Measurements from ENCODE around the gene SUMF2. TPM values are rescaled to one million over a fixed set of nuclear protein-coding genes. Genes with fewer than 3 reads are reported as not detected.

The SUMF2 gene
- total and polyA plus RNA-seq, 7 experiments from 2014 or later: 120 to 196 (median 156) TPM

DNA sequence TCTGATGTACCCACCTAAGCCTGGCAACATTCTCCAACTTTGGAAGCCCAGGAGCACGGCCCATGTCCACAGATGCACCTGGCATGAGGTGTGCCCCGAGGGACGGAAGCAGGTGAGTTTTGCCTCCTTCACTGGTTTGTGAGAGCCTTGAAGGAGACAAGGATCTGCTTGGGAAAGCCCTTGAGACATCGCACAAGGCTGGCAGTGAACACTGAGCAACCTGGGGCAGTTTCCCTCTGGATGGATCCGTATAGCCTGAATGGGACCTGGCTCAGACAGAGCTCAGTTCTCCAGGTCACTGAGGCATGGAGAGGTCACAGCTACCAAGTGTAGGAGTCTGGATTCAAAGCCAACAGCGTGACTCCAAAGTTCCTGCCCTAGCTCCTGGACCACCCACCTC is 60.9 kb downstream of the SUMF2 start:
- H3K27me3 Mint-ChIP-seq: peaks cover 0 to 4% (median 0%) of the 10 kb centered on the region in 5 donors
- H3K36me3 ChIP-seq (ENCODE audit: control insufficient read depth in 2 of 3, insufficient read depth in 3 of 3, low read length in 3 of 3): no peaks in the 10 kb centered on the region
- CTCF ChIA-PET: no interaction called here
- DNase-seq (no peak), ATAC-seq (no peak)
- intact Hi-C loops (cut with micrococcal nuclease): no loop called here
- no peaks in the 10 kb centered on the region for H3K4me1 ChIP-seq (ENCODE audit: control insufficient read depth in 2 of 2, insufficient read depth in 2 of 2, low read length in 2 of 2)
- H3K36me3 Mint-ChIP-seq: no peaks in the 10 kb centered on the region
- H3K27ac ChIP-seq (ENCODE audit: low read depth, low read length): no peak overlapping the region
- no peaks in the 10 kb centered on the region for H3K27me3 ChIP-seq (ENCODE audit: control insufficient read depth in 2 of 2, insufficient read depth in 2 of 2, low read length in 2 of 2)
- H3K9me3 ChIP-seq (ENCODE audit: control insufficient read depth in 2 of 3, low read length in 3 of 3): no peaks in the 10 kb centered on the region
- no peak overlapping the region for H3K4me3 ChIP-seq (ENCODE audit: low read length)
- no peak overlapping the region for H3K27ac Mint-ChIP-seq
- no peak overlapping the region for H3K4me3 Mint-ChIP-seq
- POLR2A ChIA-PET: interaction anchor here (1.3 kb wide), 1 partner anchor 18 kb away, joined by 4 read pairs; the partner anchor contains the start of gene CHCHD2
- H3K9me3 Mint-ChIP-seq: no peaks in the 10 kb centered on the region
- H3K4me1 Mint-ChIP-seq: no peaks in the 10 kb centered on the region

DNA sequence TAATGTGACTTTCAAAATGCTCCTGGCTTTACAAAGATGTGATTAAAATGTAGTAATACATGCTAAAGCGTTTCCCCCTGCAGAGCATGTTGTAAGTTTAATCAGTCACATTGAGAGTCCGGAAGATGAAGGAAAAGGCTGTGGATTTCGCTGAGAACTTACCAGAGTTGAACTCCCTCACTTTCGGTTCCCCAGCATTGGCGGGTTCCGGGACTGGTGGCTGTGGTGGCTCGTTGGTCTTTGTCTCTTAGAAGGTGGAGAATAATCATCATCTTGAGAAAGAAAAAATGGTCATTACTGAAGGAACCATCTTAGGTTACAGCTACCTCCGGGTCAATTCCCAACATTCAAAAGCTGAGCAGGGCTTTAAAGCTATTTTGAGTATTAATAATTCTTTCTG is 61.7 kb downstream of the SUMF2 start:
- Histone ChIP-seq H3K9me3 (ENCODE audit: control insufficient read depth in 2 of 3, low read length in 3 of 3) (no peaks in the 10 kb centered on the region), H3K4me3 (ENCODE audit: low read length) (no peak overlapping the region), H3K36me3 (ENCODE audit: control insufficient read depth in 2 of 3, insufficient read depth in 3 of 3, low read length in 3 of 3) (no peaks in the 10 kb centered on the region), H3K4me1 (ENCODE audit: control insufficient read depth in 2 of 2, insufficient read depth in 2 of 2, low read length in 2 of 2) (no peaks in the 10 kb centered on the region), H3K27ac (ENCODE audit: low read depth, low read length) (no peak overlapping the region), H3K27me3 (ENCODE audit: control insufficient read depth in 2 of 2, insufficient read depth in 2 of 2, low read length in 2 of 2) (no peaks in the 10 kb centered on the region)
- no peaks in the 10 kb centered on the region for H3K9me3 Mint-ChIP-seq
- ATAC-seq: no peak
- POLR2A ChIA-PET: no interaction called here
- CTCF ChIA-PET: interaction anchor here (0.7 kb wide), 1 partner anchor 191 kb away, joined by 3 read pairs; no protein-coding TSS in a partner anchor
- no peaks in the 10 kb centered on the region for H3K36me3 Mint-ChIP-seq
- no peak overlapping the region for H3K4me3 Mint-ChIP-seq
- intact Hi-C loops (cut with micrococcal nuclease): no loop called here
- H3K27me3 Mint-ChIP-seq: peaks cover 0 to 4% (median 0%) of the 10 kb centered on the region in 5 donors
- DNase-seq: no peak
- H3K27ac Mint-ChIP-seq: no peak overlapping the region
- no peaks in the 10 kb centered on the region for H3K4me1 Mint-ChIP-seq

DNA sequence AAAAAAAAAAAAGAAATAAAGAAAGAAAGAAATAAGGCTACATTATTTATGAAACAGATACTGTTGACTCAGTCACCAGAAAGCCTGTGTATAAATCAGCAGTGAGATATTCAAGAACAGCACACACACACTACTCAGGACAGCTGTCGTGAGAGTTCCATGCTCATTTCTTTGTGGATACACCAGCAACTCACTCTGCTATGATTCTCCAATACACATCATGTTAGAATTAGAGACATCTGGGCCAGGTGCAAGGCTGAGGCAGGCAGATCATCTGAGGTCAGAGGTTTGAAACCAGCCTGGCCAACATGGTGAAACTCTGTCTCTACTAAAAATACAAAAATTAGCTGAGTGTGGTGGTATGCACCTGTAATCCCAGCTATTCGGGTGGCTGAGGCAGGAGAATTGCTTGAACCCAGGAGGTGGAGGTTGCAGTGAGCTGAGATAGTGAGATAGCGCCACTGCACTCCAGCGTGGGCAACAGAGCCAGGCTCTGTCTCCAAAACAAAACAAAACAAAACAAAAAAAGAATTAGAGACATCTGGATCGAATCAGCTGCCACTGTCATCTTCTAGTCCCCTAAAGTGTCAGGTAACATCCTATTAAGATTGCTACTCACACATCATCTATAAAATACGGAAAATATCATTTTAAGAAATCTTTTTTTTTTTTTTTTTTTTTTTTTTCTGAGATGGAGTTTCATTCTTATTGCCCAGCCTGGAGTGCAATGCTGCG is 63.3 kb downstream of the SUMF2 start:
- Mint-ChIP-seq H3K27me3 (peaks cover 0 to 4% (median 0%) of the 10 kb centered on the region in 5 donors), H3K36me3 (no peaks in the 10 kb centered on the region), H3K4me3 (no peak overlapping the region), H3K9me3 (no peaks in the 10 kb centered on the region), H3K4me1 (no peaks in the 10 kb centered on the region), H3K27ac (no peak overlapping the region)
- intact Hi-C loops (cut with micrococcal nuclease): no loop called here
- DNase-seq (no peak), ATAC-seq (no peak)
- Histone ChIP-seq H3K9me3 (ENCODE audit: control insufficient read depth in 2 of 3, low read length in 3 of 3) (no peaks in the 10 kb centered on the region), H3K27ac (ENCODE audit: low read depth, low read length) (no peak overlapping the region), H3K4me3 (ENCODE audit: low read length) (no peak overlapping the region), H3K4me1 (ENCODE audit: control insufficient read depth in 2 of 2, insufficient read depth in 2 of 2, low read length in 2 of 2) (no peaks in the 10 kb centered on the region), H3K36me3 (ENCODE audit: control insufficient read depth in 2 of 3, insufficient read depth in 3 of 3, low read length in 3 of 3) (no peaks in the 10 kb centered on the region), H3K27me3 (ENCODE audit: control insufficient read depth in 2 of 2, insufficient read depth in 2 of 2, low read length in 2 of 2) (no peaks in the 10 kb centered on the region)
- POLR2A ChIA-PET: no interaction called here
- CTCF ChIA-PET: no interaction called here

Other genes starting within 250 kb of the SUMF2 start
- gene SEPTIN14, start 201.5 kb upstream of the SUMF2 start, total RNA-seq: not detected
- gene SEPTIN14, start 201.5 kb upstream of the SUMF2 start, polyA plus RNA-seq: not detected
- gene ZNF713, start 176.8 kb upstream of the SUMF2 start, total RNA-seq: 1 to 10 TPM; 2.0 to 4.8 (median 4.5) TPM
- gene ZNF713, start 176.8 kb upstream of the SUMF2 start, polyA plus RNA-seq: 1 to 10 TPM; 1.8 to 2.5 TPM
- 10 to 100 TPM in 4 of 5 experiments, 1 to 10 TPM in 1; 8.3 to 16.7 (median 12.0) TPM for gene MRPS17, start 112.4 kb upstream of the SUMF2 start, total RNA-seq
- 10 to 100 TPM; 13.3 to 17.0 TPM for gene MRPS17, start 112.4 kb upstream of the SUMF2 start, polyA plus RNA-seq
- gene NIPSNAP2, start 99.7 kb upstream of the SUMF2 start, total RNA-seq: 10 to 100 TPM; 30.1 to 37.8 (median 34.4) TPM
- 10 to 100 TPM; 38.0 to 51.5 TPM for gene NIPSNAP2, start 99.7 kb upstream of the SUMF2 start, polyA plus RNA-seq
- gene PSPH, start 12.8 kb upstream of the SUMF2 start, total RNA-seq: 10 to 100 TPM in 1 of 5 experiments, 1 to 10 TPM in 4; 3.5 to 10.4 (median 6.5) TPM
- 1 to 10 TPM; 6.5 to 8.2 TPM for gene PSPH, start 12.8 kb upstream of the SUMF2 start, polyA plus RNA-seq
- 100 to 1,000 TPM in 1 of 5 experiments, 10 to 100 TPM in 4; 38.7 to 143 (median 58.6) TPM for gene CCT6A, start 12.5 kb upstream of the SUMF2 start, total RNA-seq
- gene CCT6A, start 12.5 kb upstream of the SUMF2 start, polyA plus RNA-seq: 10 to 100 TPM; 78.9 to 97.9 TPM
- gene PHKG1, start 28.7 kb downstream of the SUMF2 start, total RNA-seq: 10 to 100 TPM in 1 of 5 experiments, 1 to 10 TPM in 4; 2.5 to 12.0 (median 4.1) TPM
- gene PHKG1, start 28.7 kb downstream of the SUMF2 start, polyA plus RNA-seq: 1 to 10 TPM in 1 of 2 donors, under 1 TPM in 1; 0.91 to 1.4 TPM
- 100 to 1,000 TPM; 133 to 451 (median 179) TPM for gene CHCHD2, start 42.2 kb downstream of the SUMF2 start, total RNA-seq
- 100 to 1,000 TPM; 355 to 468 TPM for gene CHCHD2, start 42.2 kb downstream of the SUMF2 start, polyA plus RNA-seq
- gene NUPR2, start 52.1 kb downstream of the SUMF2 start, total RNA-seq: 1 to 10 TPM in 1 of 5 experiments, under 1 TPM in 1, not detected in 3; 0.92 to 1.1 TPM
- gene NUPR2, start 52.1 kb downstream of the SUMF2 start, polyA plus RNA-seq: 1 to 10 TPM; 1.4 to 3.0 TPM

Measured in naive thymus-derived CD4-positive, alpha-beta T cell (primary cell).